HG03439 (cell line): ENCODE results near the gene ACTR2.
A peak's percentile ranks its signal among the peaks of the same experiment; 100 is the strongest.
"Not testable (repeated sequence)": the region's sequence is repeated elsewhere in the genome, so short reads cannot be mapped to it uniquely, and the experiment has no call there.

Source experiments
- ATAC-seq: cut with Tn5 transposase; IDR thresholded peaks from one replicate; pipeline ENCODE4 v1.9.1; 2021; ENCODE audit warnings: mild to moderate bottlenecking, moderate library complexity; ENCODE audit not compliant: unreplicated experiment

The ACTR2 gene

DNA sequence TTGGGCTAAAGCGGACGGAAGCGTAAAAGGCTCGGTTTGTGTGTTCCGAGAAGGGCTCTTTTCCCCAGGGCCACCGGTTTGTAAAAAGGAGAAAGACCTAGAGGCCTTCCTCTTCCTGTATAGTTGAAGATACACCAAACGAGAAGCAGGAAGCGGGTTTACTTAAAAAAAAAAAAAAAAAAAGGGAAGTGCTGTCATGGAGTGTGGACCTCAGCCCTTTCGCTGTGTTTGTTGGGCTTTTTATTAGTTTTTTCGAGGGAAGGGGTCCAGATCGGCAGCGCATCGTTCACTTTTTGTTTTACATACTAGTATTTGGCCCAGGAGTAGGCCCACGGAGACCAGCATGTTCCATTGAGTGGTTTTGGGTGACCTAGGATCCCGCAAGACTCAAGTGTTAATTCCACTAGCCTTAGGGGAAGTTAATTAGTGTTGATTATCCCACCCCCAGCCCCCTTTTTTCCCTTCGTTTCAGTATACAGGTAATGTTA lies 676 bp downstream of the ACTR2 start:
- ATAC-seq = peak; percentile 37

GRCh38 chr2:65231121-65231520 lies 3.5 kb downstream of the ACTR2 start:
- ATAC-seq = no peak

- ATAC-seq = no peak
Measured at GRCh38 chr2:65231892-65232477, 4.4 kb downstream of the ACTR2 start.

- no peak for ATAC-seq
Measured at GRCh38 chr2:65232636-65233035, 5.0 kb downstream of the ACTR2 start.

DNA sequence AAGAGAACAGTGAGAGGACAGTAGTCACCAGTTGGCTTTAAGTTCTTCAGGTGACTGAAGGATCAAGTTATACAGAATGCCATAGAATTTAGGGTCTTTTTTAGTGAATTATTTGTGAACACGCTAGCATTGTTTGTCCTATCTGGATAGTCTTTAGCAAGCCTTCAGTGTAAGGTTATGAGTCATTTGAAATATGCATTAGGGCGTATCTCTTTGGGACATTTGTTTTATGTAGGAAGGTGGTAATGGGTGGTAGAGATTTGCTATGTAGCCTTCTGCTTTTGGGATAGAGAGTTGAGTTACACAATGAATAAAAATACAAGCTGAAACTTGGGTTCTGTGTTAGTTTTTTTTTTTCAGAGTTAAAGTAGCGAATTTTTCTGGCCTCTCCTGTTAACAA lies 13.0 kb downstream of the ACTR2 start:
- ATAC-seq = no peak

- not testable (repeated sequence) for ATAC-seq
Measured at GRCh38 chr2:65244452-65244851, 16.8 kb downstream of the ACTR2 start.

DNA sequence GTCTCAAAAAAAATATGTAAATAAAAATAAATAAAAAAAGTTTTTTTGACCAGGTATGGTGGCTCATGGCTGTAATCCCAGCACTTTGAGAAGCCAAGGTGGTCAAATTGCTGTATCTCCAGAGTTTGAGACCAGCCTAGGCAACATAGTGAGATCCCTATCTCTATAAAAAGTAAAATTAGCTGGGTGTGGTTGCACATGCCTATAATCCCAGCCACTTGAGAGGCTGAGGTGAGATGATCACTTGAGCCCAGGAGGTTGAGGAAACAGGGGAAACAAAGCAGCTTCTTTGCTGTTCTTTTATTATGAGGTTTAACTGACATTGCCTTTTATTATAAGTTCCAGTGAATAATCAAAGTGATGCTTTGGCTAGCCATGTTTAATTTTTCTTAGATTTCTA lies 25.0 kb downstream of the ACTR2 start:
- ATAC-seq = no peak

GRCh38 chr2:65255356-65255755 lies 27.7 kb downstream of the ACTR2 start:
- ATAC-seq = no peak

- no peak for ATAC-seq
Measured at GRCh38 chr2:65256054-65256453, 28.4 kb downstream of the ACTR2 start.

GRCh38 chr2:65257866-65258265 lies 30.2 kb downstream of the ACTR2 start:
- not testable (repeated sequence) for ATAC-seq

DNA sequence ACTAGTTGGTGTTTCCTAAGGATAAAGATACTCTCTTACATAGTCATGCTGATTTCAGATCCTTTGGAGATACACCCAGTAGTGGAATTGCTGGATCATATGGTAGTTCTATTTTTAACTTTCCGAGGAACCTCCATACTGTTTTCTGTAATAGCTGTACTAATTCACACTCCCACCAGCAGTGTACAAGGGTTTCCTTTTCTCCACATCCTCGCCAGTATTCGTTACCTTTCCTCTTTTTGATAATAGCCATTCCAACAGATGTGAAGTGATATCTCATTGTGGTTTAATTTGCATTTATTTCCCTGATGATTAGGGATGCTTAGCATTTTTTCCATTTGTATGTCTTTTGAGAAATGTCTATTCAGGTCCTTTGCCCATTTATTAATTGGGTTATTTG lies 34.0 kb downstream of the ACTR2 start:
- ATAC-seq = no peak

GRCh38 chr2:65263262-65263661 lies 35.6 kb downstream of the ACTR2 start:
- no peak for ATAC-seq

DNA sequence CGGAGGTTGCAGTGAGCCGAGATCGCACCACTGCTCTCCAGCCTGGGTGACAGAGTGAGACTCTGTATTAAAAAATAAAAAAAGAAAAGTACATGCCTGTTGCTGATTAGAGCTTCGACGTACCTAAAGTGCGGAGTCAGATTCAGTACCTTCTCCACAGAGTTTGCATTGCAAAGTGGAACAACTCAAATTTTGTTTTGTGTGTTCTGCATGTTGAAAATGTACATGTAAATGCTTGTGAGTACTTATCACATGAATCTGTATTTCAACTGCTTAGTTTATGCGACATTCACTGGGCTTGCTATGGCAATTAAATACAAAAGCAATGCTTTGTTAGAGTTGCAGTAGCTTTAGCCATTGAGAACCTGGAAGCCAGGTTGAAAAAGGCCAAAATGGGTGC lies 36.4 kb downstream of the ACTR2 start:
- no peak for ATAC-seq

GRCh38 chr2:65264821-65265670 lies 37.4 kb downstream of the ACTR2 start:
- no peak for ATAC-seq

GRCh38 chr2:65265671-65266045 lies 38.0 kb downstream of the ACTR2 start:
- ATAC-seq = no peak

GRCh38 chr2:65267008-65267407 lies 39.4 kb downstream of the ACTR2 start:
- ATAC-seq = no peak

GRCh38 chr2:65268957-65269356 lies 41.3 kb downstream of the ACTR2 start:
- no peak for ATAC-seq

GRCh38 chr2:65273344-65273743 lies 45.7 kb downstream of the ACTR2 start:
- no peak for ATAC-seq

DNA sequence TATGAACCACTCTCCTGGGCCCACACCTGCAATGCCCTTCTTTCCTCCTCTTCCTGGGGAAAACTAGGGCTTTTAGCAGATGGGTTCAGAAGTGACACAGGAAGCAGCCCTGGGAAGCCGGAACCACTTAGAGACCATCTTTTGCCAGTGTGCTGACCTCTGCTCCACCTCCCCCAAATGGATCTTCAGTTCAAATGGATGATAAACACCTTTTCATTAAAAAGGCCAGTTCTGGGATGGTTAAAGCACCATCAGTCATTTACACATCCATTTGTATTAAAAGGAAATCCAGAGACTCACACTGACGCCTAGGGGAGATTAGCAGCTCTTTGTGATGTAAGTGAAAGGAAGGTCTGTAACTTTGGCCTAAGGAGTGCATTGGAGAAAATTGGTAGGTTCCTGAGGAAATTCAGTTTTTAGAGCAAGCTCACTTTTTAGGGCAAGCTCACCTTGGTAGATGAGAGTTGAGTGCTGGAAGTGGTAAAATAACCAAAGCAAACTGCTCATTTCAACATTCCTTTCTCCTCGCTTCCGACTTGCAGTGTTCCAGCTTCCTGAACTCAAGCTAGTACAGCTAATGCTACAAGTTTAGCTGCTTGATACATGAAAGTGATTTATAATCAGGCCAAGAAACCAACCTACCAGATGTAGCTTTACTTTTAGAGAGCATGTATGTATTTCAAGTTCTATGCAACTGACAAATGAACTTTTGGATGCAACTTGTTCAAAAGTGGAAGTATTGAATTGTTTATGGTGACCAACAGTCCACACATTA lies 47.7 kb downstream of the ACTR2 start:
- ATAC-seq = no peak

DNA sequence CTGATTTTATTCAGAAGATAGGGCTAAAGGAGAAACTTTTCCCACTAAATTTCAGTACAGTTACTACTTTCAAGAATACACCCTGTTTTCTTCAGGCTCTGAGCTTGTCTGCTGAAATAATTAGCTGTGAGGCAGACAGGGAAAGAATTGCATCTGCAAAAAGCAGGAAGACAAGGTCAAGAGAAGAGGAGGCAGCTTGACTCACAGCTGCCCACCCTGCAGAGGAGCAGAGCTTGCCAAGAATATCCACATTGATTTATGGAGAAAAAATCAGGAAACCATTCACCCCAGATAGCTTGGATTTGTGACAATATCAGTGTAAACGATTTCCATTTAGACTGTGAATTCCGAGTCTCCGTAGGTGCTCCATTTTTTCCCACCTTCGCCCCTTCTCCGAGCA lies 49.0 kb downstream of the ACTR2 start:
- no peak for ATAC-seq

DNA sequence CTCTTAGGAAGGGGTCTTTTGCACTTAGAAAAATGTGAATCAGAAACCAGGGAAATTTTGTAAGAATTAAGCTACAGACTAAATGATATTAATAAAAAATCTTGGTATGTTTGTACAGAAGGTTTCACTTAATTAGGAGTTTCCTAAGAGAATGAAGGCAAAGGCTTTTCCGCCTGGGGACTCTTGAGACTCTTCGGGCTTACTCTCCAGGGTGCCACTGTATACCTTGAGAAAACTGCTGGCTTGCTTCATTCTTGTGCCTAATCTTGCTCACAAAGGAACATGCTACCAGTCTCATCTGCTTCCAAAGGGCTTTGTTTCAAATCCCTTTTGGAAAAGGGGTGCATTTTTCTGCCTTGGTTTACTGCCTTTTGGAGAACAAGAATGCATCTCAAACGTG lies 49.5 kb downstream of the ACTR2 start:
- no peak for ATAC-seq
